DND-41 (cell line): ENCODE data around the gene RALA.

ENCODE experiments used
- ATAC-seq: fragments of 200-7000 bp; cut with Tn5 transposase; 3 replicates; pipeline ENCODE4 v1.9.1; 2021; ENCODE audit warnings: low read depth; ENCODE audit not compliant: insufficient read depth
- DNase-seq: peaks from one replicate; pipeline ENCODE4 v3.0.0-alpha.2; 2020
- H2AFZ ChIP-seq: 2 replicates; pipeline ENCODE4 v1.6.0; 2012; ENCODE audit warnings: low read depth, low read length
- H3K27ac ChIP-seq: 2 replicates; pipeline ENCODE4 v1.5.1; 2012; ENCODE audit warnings: low read length, inconsistent platforms
- H3K27me3 ChIP-seq: fragments of 200-600 bp; sonication (generic); 2 replicates; pipeline ENCODE4 v1.6.0; 2012; ENCODE audit warnings: low read length, mild to moderate bottlenecking, inconsistent platforms; ENCODE audit not compliant: insufficient read depth, poor library complexity
- H3K36me3 ChIP-seq: 2 replicates; pipeline ENCODE4 v1.5.1; 2012; ENCODE audit warnings: low read length, inconsistent platforms; ENCODE audit not compliant: insufficient read depth
- H3K4me1 ChIP-seq: 2 replicates; pipeline ENCODE4 v1.5.1; 2012; ENCODE audit warnings: mild to moderate bottlenecking, low read length; ENCODE audit not compliant: insufficient read depth
- H3K4me2 ChIP-seq: 2 replicates; pipeline ENCODE4 v1.6.0; 2012; ENCODE audit warnings: mild to moderate bottlenecking, moderate library complexity, low read length, inconsistent platforms; ENCODE audit not compliant: insufficient read depth
- H3K4me3 ChIP-seq, 2 experiments: fragments of 200-600 bp in 1 of 2; shearing (Covaris generic) in 1 of 2; 2 replicates each; pipeline ENCODE4 v1.5.1; 2012 to 2016; ENCODE audit warnings: inconsistent platforms in 2 of 2, low read length in 2 of 2, mild to moderate bottlenecking in 2 of 2, low read depth in 1 of 2, moderate library complexity in 1 of 2
- H3K79me2 ChIP-seq: 2 replicates; pipeline ENCODE4 v1.6.0; 2012; ENCODE audit warnings: low read length, inconsistent platforms; ENCODE audit not compliant: insufficient read depth
- H3K9ac ChIP-seq: 2 replicates; pipeline ENCODE4 v1.6.0; 2012; ENCODE audit warnings: low read depth, mild to moderate bottlenecking, inconsistent platforms, low read length, moderate library complexity
- H3K9me3 ChIP-seq: 2 replicates; pipeline ENCODE4 v1.5.1; 2012; ENCODE audit warnings: low read length, moderate library complexity, mild to moderate bottlenecking, inconsistent platforms; ENCODE audit not compliant: insufficient read depth, severe bottlenecking
- H4K20me1 ChIP-seq: 2 replicates; pipeline ENCODE4 v1.6.0; 2012; ENCODE audit warnings: low read length; ENCODE audit not compliant: insufficient read depth
- CTCF ChIP-seq: IDR thresholded peaks from 2 replicates; pipeline ENCODE4 v1.5.1; 2012; ENCODE audit warnings: borderline replicate concordance, low read length, moderate library complexity, mild to moderate bottlenecking; ENCODE audit not compliant: poor library complexity, severe bottlenecking; ENCODE audit errors: extremely low read depth
- EZH2 ChIP-seq: IDR thresholded peaks from 3 replicates; pipeline ENCODE4 v1.6.1; 2012; ENCODE audit warnings: borderline replicate concordance, low read depth, mild to moderate bottlenecking, moderate library complexity, low read length, inconsistent platforms; ENCODE audit not compliant: severe bottlenecking

The RALA gene

GRCh38 chr7:39637400-39637799, 14.0 kb downstream of the RALA start:
- peaks cover 20% of the 10 kb centered on the region for H3K4me1 ChIP-seq
- no peak overlapping the region for H2AFZ ChIP-seq
- DNase-seq = no peak
- TF ChIP-seq CTCF (no peak), EZH2 (no peak)
- no peak overlapping the region for H3K9ac ChIP-seq
- no peak overlapping the region for H3K4me3 ChIP-seq
- peaks cover 23% of the 10 kb centered on the region; the same call in 1 of the 2 replicates for H4K20me1 ChIP-seq
- H3K27ac ChIP-seq = no peak overlapping the region
- H3K9me3 ChIP-seq = no peaks in the 10 kb centered on the region
- peaks cover 93% of the 10 kb centered on the region for H3K79me2 ChIP-seq
- no peak for ATAC-seq
- peaks cover 13% of the 10 kb centered on the region for H3K36me3 ChIP-seq
- H3K27me3 ChIP-seq = no peaks in the 10 kb centered on the region
- no peak overlapping the region for H3K4me2 ChIP-seq

- Histone ChIP-seq H3K9ac (no peak overlapping the region), H3K4me3 (no peak overlapping the region), H2AFZ (no peak overlapping the region), H3K27ac (no peak overlapping the region), H3K4me1 (peaks cover 15% of the 10 kb centered on the region), H4K20me1 (peaks cover 26% of the 10 kb centered on the region; the same call in 1 of the 2 replicates), H3K27me3 (no peaks in the 10 kb centered on the region), H3K79me2 (peaks cover 93% of the 10 kb centered on the region), H3K9me3 (no peaks in the 10 kb centered on the region), H3K4me2 (no peak overlapping the region), H3K36me3 (peaks cover 12% of the 10 kb centered on the region)
- TF ChIP-seq EZH2 (no peak), CTCF (no peak)
- no peak for ATAC-seq
- DNase-seq = no peak
Measured at GRCh38 chr7:39637963-39638485, 14.7 kb downstream of the RALA start.

- Histone ChIP-seq H3K36me3 (no peaks in the 10 kb centered on the region), H4K20me1 (peaks cover 24% of the 10 kb centered on the region; the same call in 1 of the 2 replicates), H3K9me3 (no peaks in the 10 kb centered on the region), H3K4me2 (no peak overlapping the region), H3K27ac (no peak overlapping the region), H3K4me3 (no peak overlapping the region), H3K9ac (no peak overlapping the region), H3K27me3 (no peaks in the 10 kb centered on the region), H3K79me2 (peaks cover 83% of the 10 kb centered on the region), H2AFZ (no peak overlapping the region), H3K4me1 (no peaks in the 10 kb centered on the region)
- TF ChIP-seq EZH2 (no peak), CTCF (no peak)
- ATAC-seq (no peak), DNase-seq (no peak)
Measured at GRCh38 chr7:39642896-39643295, 19.5 kb downstream of the RALA start.
